Spinal cord (tissue), 10 donors: ENCODE measurements around the gene NPL. TPM values are rescaled to one million over a fixed set of nuclear protein-coding genes. Genes with fewer than 3 reads are reported as not detected.

Experiments
- DNase-seq, 6 donors: peaks; one replicate each; pipeline versions ENCODE4 v3.0.0 to v3.0.0-alpha.2; 2013 to 2015; ENCODE audit warnings: low spot score in 6 of 6, low read depth in 4 of 6
- H3K27ac ChIP-seq: one replicate; pipeline ENCODE4 v1.5.1; 2013; ENCODE audit warnings: low read depth, low read length, control low read depth
- H3K27me3 ChIP-seq: one replicate; pipeline ENCODE4 v1.6.1; 2013; ENCODE audit warnings: low read length; ENCODE audit not compliant: control insufficient read depth, insufficient read depth
- H3K36me3 ChIP-seq: one replicate; pipeline ENCODE4 v1.6.1; 2013; ENCODE audit warnings: low read length; ENCODE audit not compliant: control insufficient read depth, insufficient read depth
- H3K4me1 ChIP-seq: one replicate; pipeline ENCODE4 v1.6.1; 2013; ENCODE audit warnings: low read length; ENCODE audit not compliant: control insufficient read depth, insufficient read depth
- H3K4me3 ChIP-seq: one replicate; pipeline ENCODE4 v1.5.1; 2013; ENCODE audit warnings: low read depth, low read length, control low read depth
- H3K9me3 ChIP-seq: one replicate; pipeline ENCODE4 v1.6.1; 2013; ENCODE audit warnings: low read length; ENCODE audit not compliant: control insufficient read depth, insufficient read depth
- WGBS: methylation state at CpG from one replicate; pipeline ENCODE4 v1.1.5; 2013; ENCODE audit warnings: missing lambda C conversion rate; ENCODE audit not compliant: insufficient coverage; 5-methylcytosine and 5-hydroxymethylcytosine counted together
- polyA plus RNA-seq, 2 donors: library from polyadenylated mRNA; unstranded; fragments of 120-200 nt; gene quantifications; one replicate each; pipeline ENCODE4 v1.2.1, GENCODE V29; 2013; ENCODE audit not compliant: insufficient read length in 2 of 2
- total RNA-seq, 2 donors: library from RNA; depleted of rRNA in 1 of 2; stranded (reverse); fragments of 120-200 nt in 1 of 2; fragments of >200 nt in 1 of 2; gene quantifications; one replicate each; pipeline versions ENCODE4 v1.2.3 to v1.2.4, GENCODE V29; 2013 to 2014
- donor health status: healthy.

The NPL gene
- total and polyA plus RNA-seq, 4 donors = 14.3 to 60.3 (median 17.8) TPM

- Histone ChIP-seq H3K36me3 (no peaks in the 10 kb centered on the region), H3K27ac (no peak overlapping the region), H3K4me3 (no peak overlapping the region), H3K4me1 (peaks cover 5% of the 10 kb centered on the region), H3K9me3 (no peaks in the 10 kb centered on the region), H3K27me3 (peaks cover 8% of the 10 kb centered on the region)
- 78% methylated on average over 4 of the region's 8 CpGs for WGBS
- no peak for DNase-seq
Measured at GRCh38 chr1:182791281-182792179, 2.0 kb downstream of the NPL start.

GRCh38 chr1:182794091-182794490 is 4.5 kb downstream of the NPL start:
- Histone ChIP-seq H3K4me3 (no peak overlapping the region), H3K36me3 (no peaks in the 10 kb centered on the region), H3K4me1 (peaks cover 8% of the 10 kb centered on the region), H3K27me3 (peaks cover 3% of the 10 kb centered on the region), H3K9me3 (no peaks in the 10 kb centered on the region), H3K27ac (no peak overlapping the region)
- no peak for DNase-seq
- 100% methylated on average over 1 of the region's 2 CpGs for WGBS

GRCh38 chr1:182794676-182795201 is 5.2 kb downstream of the NPL start:
- DNase-seq = no peak
- no peaks in the 10 kb centered on the region for H3K9me3 ChIP-seq
- no peak overlapping the region for H3K27ac ChIP-seq
- H3K4me1 ChIP-seq = peaks cover 5% of the 10 kb centered on the region
- no peaks in the 10 kb centered on the region for H3K36me3 ChIP-seq
- no peak overlapping the region for H3K4me3 ChIP-seq
- 80% methylated on average over 1 of the region's 3 CpGs for WGBS
- H3K27me3 ChIP-seq = no peaks in the 10 kb centered on the region

DNA sequence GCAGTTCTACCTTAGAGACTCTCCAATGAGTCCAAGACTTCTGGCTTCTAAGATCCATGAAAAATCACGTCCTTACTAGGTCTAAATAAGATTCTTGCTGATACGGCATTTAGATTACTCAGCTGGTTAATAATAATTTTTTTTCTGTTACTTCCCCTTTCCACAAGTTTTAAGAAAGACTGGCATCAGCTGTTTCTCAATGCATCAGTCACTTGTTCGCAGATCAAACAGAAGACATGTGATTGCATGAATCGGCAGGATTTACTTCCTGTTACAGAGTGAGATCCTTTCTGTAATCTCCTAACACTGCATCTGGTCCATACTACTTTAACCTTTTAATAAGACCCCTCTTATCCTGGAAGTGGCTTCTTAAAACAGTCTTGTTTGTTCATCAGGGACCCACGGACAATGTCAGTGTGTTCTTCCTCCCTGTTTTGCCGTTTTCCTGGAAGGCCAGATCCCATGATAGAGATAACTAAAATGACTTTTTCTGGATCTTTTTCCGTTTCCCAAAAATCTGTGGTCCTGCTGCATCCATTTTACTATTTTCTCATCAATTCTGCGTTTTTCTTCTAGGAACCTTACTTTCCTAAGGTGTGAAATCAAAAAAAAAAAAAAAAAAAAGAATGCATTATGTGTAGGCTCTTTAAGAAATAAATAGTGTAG is 6.1 kb downstream of the NPL start:
- no peak for DNase-seq
- H3K27ac ChIP-seq = no peak overlapping the region
- H3K9me3 ChIP-seq = no peaks in the 10 kb centered on the region
- peaks cover 5% of the 10 kb centered on the region for H3K4me1 ChIP-seq
- 69% methylated on average over 5 of the region's 8 CpGs for WGBS
- no peak overlapping the region for H3K4me3 ChIP-seq
- no peaks in the 10 kb centered on the region for H3K27me3 ChIP-seq
- no peaks in the 10 kb centered on the region for H3K36me3 ChIP-seq

DNA sequence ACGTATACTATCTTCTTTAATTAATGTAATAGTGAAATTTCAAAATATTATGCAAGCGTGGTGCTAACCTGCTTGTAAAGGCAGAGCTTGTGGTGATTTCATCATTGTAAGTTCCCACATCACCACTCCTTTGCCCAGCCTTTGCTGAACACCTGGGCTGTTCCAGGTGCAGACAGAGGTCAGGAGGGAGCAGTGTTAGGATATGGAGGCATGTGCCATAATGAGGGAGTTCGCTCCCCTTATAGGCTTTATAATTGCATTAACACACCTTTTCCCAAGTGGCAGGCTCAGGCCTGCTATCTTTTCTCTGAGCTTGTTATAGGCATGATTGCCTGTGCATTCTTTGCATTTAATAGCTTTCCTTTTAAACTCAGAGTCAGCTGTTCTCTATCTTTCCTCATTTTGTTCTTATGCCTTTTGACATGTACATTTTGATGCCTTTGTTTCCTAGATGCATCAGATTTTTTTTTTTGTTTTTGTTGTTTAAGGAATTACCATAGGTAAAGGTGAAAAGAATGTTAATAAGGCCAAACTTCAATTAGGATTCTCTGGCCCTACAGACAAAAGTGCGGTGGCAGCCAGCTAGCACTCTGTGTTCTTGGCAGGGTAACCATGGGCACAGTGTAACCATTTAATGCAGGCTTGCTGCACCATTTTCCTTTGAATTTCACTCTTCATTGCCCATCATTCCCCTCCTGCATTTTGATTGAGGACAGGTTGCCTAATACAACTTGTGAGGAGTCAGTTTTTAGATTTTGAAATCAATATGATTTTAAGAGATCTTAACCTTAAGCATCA is 12.6 kb downstream of the NPL start:
- DNase-seq = peak in 2 of 6 donors; percentile 68 to 72
- WGBS = 38% methylated on average over 1 of the region's 4 CpGs
- no peaks in the 10 kb centered on the region for H3K9me3 ChIP-seq

GRCh38 chr1:182803846-182804245 is 14.3 kb downstream of the NPL start:
- no CpG with 5 or more reads among the region's 1 CpG for WGBS
- Histone ChIP-seq H3K36me3 (peaks cover 10% of the 10 kb centered on the region), H3K9me3 (no peaks in the 10 kb centered on the region), H3K27ac (no peak overlapping the region), H3K4me1 (peaks cover 9% of the 10 kb centered on the region), H3K4me3 (no peak overlapping the region), H3K27me3 (no peaks in the 10 kb centered on the region)
- DNase-seq = no peak

More for the DNA sequence above, 12.6 kb downstream of the NPL start:
- peak overlapping the region; percentile 26 for H3K27ac ChIP-seq
- peaks cover 14% of the 10 kb centered on the region for H3K4me1 ChIP-seq
- no peak overlapping the region for H3K4me3 ChIP-seq
- no peaks in the 10 kb centered on the region for H3K27me3 ChIP-seq
- peaks cover 6% of the 10 kb centered on the region for H3K36me3 ChIP-seq

DNA sequence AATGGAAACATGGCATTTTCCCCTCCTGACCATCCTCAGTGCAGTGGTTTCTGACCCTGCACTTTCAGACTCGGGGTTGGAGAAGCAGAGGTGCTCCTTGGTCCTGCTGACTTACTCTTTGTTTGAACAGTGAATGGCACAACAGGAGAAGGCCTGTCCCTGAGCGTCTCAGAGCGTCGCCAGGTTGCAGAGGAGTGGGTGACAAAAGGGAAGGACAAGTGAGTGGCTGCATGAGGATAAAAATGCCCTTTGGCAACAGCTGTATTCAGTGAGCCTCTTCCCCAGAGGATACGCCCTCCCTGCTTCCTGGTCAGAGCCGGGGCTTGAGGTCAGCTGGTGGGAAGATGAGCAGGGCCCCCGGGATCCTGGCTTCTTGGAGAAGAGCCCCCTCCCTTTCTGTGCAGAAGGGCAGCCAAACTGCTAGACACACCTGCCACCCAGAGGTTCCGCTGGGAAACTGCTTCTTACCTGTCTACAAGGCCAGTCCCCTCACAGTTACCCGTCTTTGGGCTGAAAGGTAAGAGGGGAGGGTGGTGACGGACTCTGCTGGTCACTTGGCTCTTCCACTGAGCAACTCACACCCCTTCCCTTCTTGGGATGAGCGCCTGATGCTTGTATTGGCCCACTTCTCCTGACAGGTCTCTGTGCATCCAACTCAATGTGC is 16.6 kb downstream of the NPL start:
- Histone ChIP-seq H3K36me3 (peaks cover 10% of the 10 kb centered on the region), H3K27me3 (no peaks in the 10 kb centered on the region), H3K27ac (no peak overlapping the region), H3K4me1 (peaks cover 9% of the 10 kb centered on the region), H3K9me3 (no peaks in the 10 kb centered on the region), H3K4me3 (no peak overlapping the region)
- 63% methylated on average over 5 of the region's 11 CpGs for WGBS
- DNase-seq = peak in 1 of 6 donors; percentile 45

DNA sequence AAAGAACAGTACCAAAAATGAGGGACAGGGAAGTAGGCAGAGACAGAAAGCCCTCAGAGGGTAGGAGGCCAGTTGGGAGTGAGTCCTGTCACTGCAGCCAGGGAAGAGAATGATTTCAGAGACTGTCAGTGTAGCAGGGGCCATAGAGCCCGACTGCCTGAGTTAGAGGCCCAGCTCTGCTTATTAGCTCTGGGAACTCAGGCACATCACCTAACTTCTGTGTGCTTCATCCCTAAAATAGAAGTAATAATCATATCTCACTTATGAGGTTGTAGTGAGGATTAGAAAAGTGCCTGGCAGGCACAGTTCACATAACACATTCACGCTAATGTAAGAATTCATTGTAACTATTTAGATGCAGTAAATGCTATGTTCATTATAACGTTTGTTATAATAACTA is 18.3 kb downstream of the NPL start:
- 100% methylated on average over 1 of the region's 3 CpGs for WGBS
- no peaks in the 10 kb centered on the region for H3K27me3 ChIP-seq
- DNase-seq = no peak
- H3K36me3 ChIP-seq = peaks cover 10% of the 10 kb centered on the region
- no peak overlapping the region for H3K4me3 ChIP-seq
- H3K27ac ChIP-seq = no peak overlapping the region
- no peaks in the 10 kb centered on the region for H3K9me3 ChIP-seq
- H3K4me1 ChIP-seq = no peaks in the 10 kb centered on the region

DNA sequence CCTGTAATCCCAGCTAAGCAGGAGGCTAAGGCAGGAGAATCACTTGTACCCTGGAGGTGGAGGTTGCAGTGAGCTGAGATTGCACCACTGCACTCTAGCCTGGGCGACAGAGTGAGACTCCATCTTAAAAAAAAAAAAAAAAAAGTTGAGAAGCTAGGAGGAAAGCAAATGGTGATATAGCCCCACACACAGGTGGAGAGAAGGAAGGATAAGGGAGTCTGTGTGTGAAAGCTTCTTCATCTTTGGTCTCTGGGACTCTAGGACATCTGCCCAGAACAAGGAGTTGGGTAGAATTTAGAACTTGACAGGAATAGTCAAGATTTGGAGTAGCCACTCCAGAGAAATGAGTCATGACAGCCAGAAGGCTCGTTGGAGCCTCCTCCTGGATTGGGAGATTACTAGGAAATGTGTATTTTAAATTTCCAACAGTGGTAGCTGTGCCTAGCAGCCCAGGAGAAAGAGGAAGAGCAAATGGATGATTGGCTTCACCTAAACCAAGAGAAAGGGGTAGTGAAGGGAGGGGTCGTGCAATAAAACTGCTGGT is 19.9 kb downstream of the NPL start:
- no peaks in the 10 kb centered on the region for H3K27me3 ChIP-seq
- no peaks in the 10 kb centered on the region for H3K9me3 ChIP-seq
- H3K4me1 ChIP-seq = no peaks in the 10 kb centered on the region
- H3K4me3 ChIP-seq = no peak overlapping the region
- no peak for DNase-seq
- H3K27ac ChIP-seq = no peak overlapping the region
- no CpG with 5 or more reads among the region's 3 CpGs for WGBS
- H3K36me3 ChIP-seq = peaks cover 10% of the 10 kb centered on the region
